Endothelial cell of umbilical vein (primary cell): ENCODE measurements around the gene SARS2. TPM values are rescaled to one million over a fixed set of nuclear protein-coding genes. Genes with fewer than 3 reads are reported as not detected.

ENCODE experiments used
- BruUV-seq: library from RNA; stranded (reverse); fragments of 400-500 nt; replicated peaks from 2 replicates; lab custom pipeline; 2021; lab: Mats Ljungman, UMichigan
- CTCF ChIA-PET: fragments of 300-600, 350-600 bp; sonication (Branson Sonifier 250); formaldehyde crosslinking; loops from one replicate; lab custom pipeline; 2021; ENCODE audit warnings: antibody characterized with exemption, inconsistent platforms; lab: Charles Lee
- POLR2A ChIA-PET: fragments of 300-600, 350-600 bp; sonication (Branson Sonifier 250); formaldehyde crosslinking; loops from one replicate; lab custom pipeline; 2021; ENCODE audit warnings: antibody characterized with exemption, inconsistent platforms; lab: Charles Lee
- DNase-seq: peaks from one replicate; pipeline ENCODE4 v3.0.0-alpha.2; 2011; ENCODE audit warnings: low read depth, low spot score
- FAIRE-seq: peaks from 2 replicates; lab custom pipeline; 2011; peaks lifted over from hg19 to GRCh38; lab: Jason Lieb, UNC
- H2AFZ ChIP-seq: 2 replicates; pipeline ENCODE4 v1.6.0; 2012; ENCODE audit warnings: low read depth, low read length, control low read depth, inconsistent platforms
- H3K27ac ChIP-seq: 2 replicates; pipeline ENCODE4 v1.5.1; 2011; ENCODE audit warnings: low read depth, mild to moderate bottlenecking, control low read depth, low read length, moderate library complexity; ENCODE audit not compliant: insufficient read depth
- H3K27me3 ChIP-seq, 2 experiments: 2 replicates each; pipeline versions ENCODE4 v1.6.0 to v1.6.1; 2011; ENCODE audit warnings: low read length in 2 of 2, mixed read lengths in 1 of 2; ENCODE audit not compliant: control insufficient read depth in 2 of 2, insufficient read depth in 2 of 2
- H3K36me3 ChIP-seq, 2 experiments: 2 replicates in 1 of 2; 3 replicates in 1 of 2; pipeline ENCODE4 v1.5.1; 2011; ENCODE audit warnings: low read length in 2 of 2, mild to moderate bottlenecking in 1 of 2, moderate library complexity in 1 of 2; ENCODE audit not compliant: control insufficient read depth in 2 of 2, insufficient read depth in 2 of 2; ENCODE audit errors: extremely low read depth in 1 of 2
- H3K4me1 ChIP-seq: 3 replicates; pipeline ENCODE4 v1.5.1; 2011; ENCODE audit warnings: mild to moderate bottlenecking, low read length; ENCODE audit not compliant: control insufficient read depth, insufficient read depth; ENCODE audit errors: extremely low read depth
- H3K4me2 ChIP-seq: 2 replicates; pipeline ENCODE4 v1.6.1; 2011; ENCODE audit warnings: low read length, control low read depth, mixed read lengths; ENCODE audit not compliant: insufficient read depth
- H3K4me3 ChIP-seq, 3 experiments: fragments of 200-600 bp in 1 of 3; sonication (generic), shearing (Covaris generic) in 1 of 3; replicated peaks in 1 of 3; 2 replicates each; pipeline ENCODE4 v1.5.1; 2011 to 2016; ENCODE audit warnings: control low read depth in 3 of 3, low read length in 3 of 3, mild to moderate bottlenecking in 2 of 3, inconsistent platforms in 1 of 3, low read depth in 1 of 3, moderate library complexity in 1 of 3; ENCODE audit not compliant: insufficient read depth in 1 of 3
- H3K79me2 ChIP-seq: 2 replicates; pipeline ENCODE4 v1.6.0; 2012; ENCODE audit warnings: low read length, inconsistent platforms; ENCODE audit not compliant: control insufficient read depth, insufficient read depth
- H3K9ac ChIP-seq: replicated peaks from 2 replicates; pipeline ENCODE3; 2011; ENCODE audit warnings: low read length, control low read depth; ENCODE audit not compliant: insufficient read depth; ENCODE audit errors: extremely low read depth
- H3K9me1 ChIP-seq: replicated peaks from 3 replicates; pipeline ENCODE4 v1.6.0; 2011; ENCODE audit warnings: mild to moderate bottlenecking, low read length; ENCODE audit not compliant: control insufficient read depth, insufficient read depth; ENCODE audit errors: extremely low read depth
- H3K9me3 ChIP-seq: replicated peaks from 2 replicates; pipeline ENCODE4 v1.5.1; 2012; ENCODE audit warnings: low read length, inconsistent platforms; ENCODE audit not compliant: control insufficient read depth, insufficient read depth
- H4K20me1 ChIP-seq: replicated peaks from 2 replicates; pipeline ENCODE3; 2011; ENCODE audit warnings: mild to moderate bottlenecking, low read length; ENCODE audit not compliant: control insufficient read depth, insufficient read depth; ENCODE audit errors: extremely low read depth
- EZH2 ChIP-seq: IDR thresholded peaks from 2 replicates; pipeline ENCODE4 v1.6.1; 2012; ENCODE audit warnings: borderline replicate concordance, low read depth, mild to moderate bottlenecking, moderate library complexity, low read length, inconsistent platforms; ENCODE audit not compliant: severe bottlenecking
- FOS ChIP-seq: IDR thresholded peaks from 2 replicates; pipeline ENCODE4 v1.6.1; 2011; ENCODE audit warnings: mild to moderate bottlenecking, low read length, moderate library complexity, borderline replicate concordance; ENCODE audit not compliant: insufficient read depth
- GATA2 ChIP-seq: IDR thresholded peaks from 2 replicates; pipeline ENCODE4 v1.7.0; 2011; ENCODE audit warnings: low read depth, mild to moderate bottlenecking, moderate library complexity, mixed read lengths, low read length; ENCODE audit not compliant: insufficient read length, insufficient read depth
- JUN ChIP-seq: IDR thresholded peaks from 2 replicates; pipeline ENCODE4 v1.6.1; 2011; ENCODE audit warnings: borderline replicate concordance, low read depth; ENCODE audit not compliant: insufficient read length, insufficient read depth
- MYC ChIP-seq: IDR thresholded peaks from one replicate; pipeline ENCODE4 v1.6.1; 2011; ENCODE audit warnings: mild to moderate bottlenecking, low read depth, low read length
- POLR2A ChIP-seq: IDR thresholded peaks from 2 replicates; pipeline ENCODE4 v1.6.1; 2012; ENCODE audit warnings: low read depth, mild to moderate bottlenecking, control low read depth, low read length
- POLR2AphosphoS5 ChIP-seq: IDR thresholded peaks from 2 replicates; pipeline ENCODE4 v1.6.1; 2012; ENCODE audit warnings: low read depth, mild to moderate bottlenecking, control low read depth, low read length, moderate library complexity; ENCODE audit not compliant: insufficient read depth
- dilution Hi-C: fragments of 300-500 bp; cut with MboI; formaldehyde crosslinking; loops from one replicate; pipeline ENCODE4 v1.15.0; 2019; ENCODE audit warnings: low sequenced_read_pairs; ENCODE audit not compliant: extremely low pct_ligation_motif_present
- intact Hi-C: fragments of 100-400 bp; cut with micrococcal nuclease; formaldehyde crosslinking; loops from one replicate; pipeline ENCODE4 v1.10.0; 2022
- polyA plus RNA-seq, 4 experiments: library from polyadenylated mRNA; depleted of rRNA in 3 of 4; stranded (reverse) in 3 of 4; unstranded in 1 of 4; fragments of >200 nt; gene quantifications; 2 replicates each; pipeline versions ENCODE4 v1.2.1 to v1.2.3, GENCODE V29; 2011 to 2012; ENCODE audit warnings: missing spikeins in 1 of 4
- total RNA-seq: library from RNA; stranded (reverse); gene quantifications from 2 replicates; pipeline ENCODE4 v1.2.3, GENCODE V29; 2021
- TF ChIP-seq, protein P1 (sequence below), 2 donors: IDR thresholded peaks; 1 replicate in 1 of 2; 2 replicates in 1 of 2; pipeline ENCODE4 v1.5.1; 2011; ENCODE audit warnings: low read length in 2 of 2, mild to moderate bottlenecking in 2 of 2, moderate library complexity in 2 of 2, control low read depth in 1 of 2, inconsistent platforms in 1 of 2, low read depth in 1 of 2; ENCODE audit not compliant: insufficient read depth in 1 of 2; ENCODE audit errors: extremely low read depth in 1 of 2
- TF ChIP-seq, protein P2 (sequence below): IDR thresholded peaks from 2 replicates; pipeline ENCODE4 v1.6.1; 2011; ENCODE audit not compliant: insufficient read depth, insufficient read length

The SARS2 gene
- total and polyA plus RNA-seq, 2 donors (not counting 3 experiments of a cell fraction or from before 2014, with no cell fraction given), result 40.3 to 43.7 TPM

GRCh38 chr19:38905620-38906019 is 24.9 kb downstream of the SARS2 start:
- no peaks in the 10 kb centered on the region for H3K9me3 ChIP-seq
- POLR2A ChIA-PET, result no interaction called here
- H3K27me3 ChIP-seq, result no peaks in the 10 kb centered on the region
- FAIRE-seq (no peak), DNase-seq (no peak)
- H3K9me1 ChIP-seq, result no peaks in the 10 kb centered on the region
- no TSS peak for BruUV-seq
- no peak overlapping the region for H3K9ac ChIP-seq
- H3K79me2 ChIP-seq, result peaks cover 3% of the 10 kb centered on the region
- H2AFZ ChIP-seq, result no peak overlapping the region
- dilution Hi-C loops, result no loop called here
- TF ChIP-seq, protein P1, sequence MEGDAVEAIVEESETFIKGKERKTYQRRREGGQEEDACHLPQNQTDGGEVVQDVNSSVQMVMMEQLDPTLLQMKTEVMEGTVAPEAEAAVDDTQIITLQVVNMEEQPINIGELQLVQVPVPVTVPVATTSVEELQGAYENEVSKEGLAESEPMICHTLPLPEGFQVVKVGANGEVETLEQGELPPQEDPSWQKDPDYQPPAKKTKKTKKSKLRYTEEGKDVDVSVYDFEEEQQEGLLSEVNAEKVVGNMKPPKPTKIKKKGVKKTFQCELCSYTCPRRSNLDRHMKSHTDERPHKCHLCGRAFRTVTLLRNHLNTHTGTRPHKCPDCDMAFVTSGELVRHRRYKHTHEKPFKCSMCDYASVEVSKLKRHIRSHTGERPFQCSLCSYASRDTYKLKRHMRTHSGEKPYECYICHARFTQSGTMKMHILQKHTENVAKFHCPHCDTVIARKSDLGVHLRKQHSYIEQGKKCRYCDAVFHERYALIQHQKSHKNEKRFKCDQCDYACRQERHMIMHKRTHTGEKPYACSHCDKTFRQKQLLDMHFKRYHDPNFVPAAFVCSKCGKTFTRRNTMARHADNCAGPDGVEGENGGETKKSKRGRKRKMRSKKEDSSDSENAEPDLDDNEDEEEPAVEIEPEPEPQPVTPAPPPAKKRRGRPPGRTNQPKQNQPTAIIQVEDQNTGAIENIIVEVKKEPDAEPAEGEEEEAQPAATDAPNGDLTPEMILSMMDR (IDR thresholded peaks at IDR 0.05; ENCODE audit: extremely low read depth in 1 of 2, insufficient read depth in 1 of 2, low read depth in 1 of 2, low read length in 2 of 2), result no peak
- TF ChIP-seq JUN (no peak), EZH2 (no peak), MYC (no peak), FOS (no peak), POLR2A (no peak), POLR2AphosphoS5 (no peak), GATA2 (no peak)
- TF ChIP-seq, protein P2, sequence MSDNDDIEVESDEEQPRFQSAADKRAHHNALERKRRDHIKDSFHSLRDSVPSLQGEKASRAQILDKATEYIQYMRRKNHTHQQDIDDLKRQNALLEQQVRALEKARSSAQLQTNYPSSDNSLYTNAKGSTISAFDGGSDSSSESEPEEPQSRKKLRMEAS, result no peak
- H3K4me2 ChIP-seq, result no peak overlapping the region
- H3K27ac ChIP-seq, result no peak overlapping the region
- peaks cover 0 to 21% of the 10 kb centered on the region in 2 experiments for H3K36me3 ChIP-seq
- CTCF ChIA-PET, result interaction anchor here (1.4 kb wide), 1 partner anchor 18 kb away, joined by 6 read pairs; no protein-coding TSS in a partner anchor
- intact Hi-C loops, result no loop called here
- no peaks in the 10 kb centered on the region for H4K20me1 ChIP-seq
- H3K4me1 ChIP-seq, result peaks cover 10% of the 10 kb centered on the region
- H3K4me3 ChIP-seq, result no peak overlapping the region
